ENCODE measurements around the gene CNTNAP2. TPM values are rescaled to one million over a fixed set of nuclear protein-coding genes. Genes with fewer than 3 reads are reported as not detected.

The CNTNAP2 gene
- total RNA-seq, 1 donor: 7.6 TPM

DNA sequence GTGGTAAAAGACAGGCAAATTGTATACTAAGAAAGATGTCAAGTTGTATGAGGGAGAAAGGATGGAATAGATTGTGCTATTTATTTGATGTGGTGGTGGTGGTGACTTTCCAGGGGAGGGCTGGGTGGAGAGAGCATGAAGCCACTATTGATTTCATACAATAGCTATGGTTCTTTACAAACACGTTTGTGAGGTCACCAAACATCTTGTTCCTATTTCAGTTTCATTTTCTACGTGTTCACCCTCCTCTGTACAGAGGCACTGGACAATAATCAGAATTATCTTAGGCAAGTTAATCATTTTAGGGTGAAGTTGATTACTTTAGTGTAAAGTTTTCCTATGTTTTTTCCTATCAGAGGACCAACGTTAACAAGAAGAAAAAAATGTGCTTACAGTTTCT is 10.3 kb upstream of the CNTNAP2 start:
- H4K20me1 ChIP-seq (ENCODE audit: insufficient read depth, low read length): no peaks in the 10 kb centered on the region
- TF ChIP-seq, protein P1, sequence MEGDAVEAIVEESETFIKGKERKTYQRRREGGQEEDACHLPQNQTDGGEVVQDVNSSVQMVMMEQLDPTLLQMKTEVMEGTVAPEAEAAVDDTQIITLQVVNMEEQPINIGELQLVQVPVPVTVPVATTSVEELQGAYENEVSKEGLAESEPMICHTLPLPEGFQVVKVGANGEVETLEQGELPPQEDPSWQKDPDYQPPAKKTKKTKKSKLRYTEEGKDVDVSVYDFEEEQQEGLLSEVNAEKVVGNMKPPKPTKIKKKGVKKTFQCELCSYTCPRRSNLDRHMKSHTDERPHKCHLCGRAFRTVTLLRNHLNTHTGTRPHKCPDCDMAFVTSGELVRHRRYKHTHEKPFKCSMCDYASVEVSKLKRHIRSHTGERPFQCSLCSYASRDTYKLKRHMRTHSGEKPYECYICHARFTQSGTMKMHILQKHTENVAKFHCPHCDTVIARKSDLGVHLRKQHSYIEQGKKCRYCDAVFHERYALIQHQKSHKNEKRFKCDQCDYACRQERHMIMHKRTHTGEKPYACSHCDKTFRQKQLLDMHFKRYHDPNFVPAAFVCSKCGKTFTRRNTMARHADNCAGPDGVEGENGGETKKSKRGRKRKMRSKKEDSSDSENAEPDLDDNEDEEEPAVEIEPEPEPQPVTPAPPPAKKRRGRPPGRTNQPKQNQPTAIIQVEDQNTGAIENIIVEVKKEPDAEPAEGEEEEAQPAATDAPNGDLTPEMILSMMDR (IDR thresholded peaks at IDR 0.05; ENCODE audit: extremely low read depth, low read depth, low read length): no peak
- H3K9me3 ChIP-seq (ENCODE audit: low read depth, low read length): no peaks in the 10 kb centered on the region
- no peak overlapping the region for H2AFZ ChIP-seq (ENCODE audit: low read length)
- H3K4me3 ChIP-seq (ENCODE audit: insufficient read depth, low read length): no peak overlapping the region
- H3K4me1 ChIP-seq (ENCODE audit: insufficient read depth, low read length): no peaks in the 10 kb centered on the region
- H3K27me3 ChIP-seq (ENCODE audit: insufficient read depth, low read length): no peaks in the 10 kb centered on the region
- H3K36me3 ChIP-seq (ENCODE audit: insufficient read depth, low read length): no peaks in the 10 kb centered on the region
- H3K27ac ChIP-seq (ENCODE audit: low read depth, low read length): no peak overlapping the region
- no peaks in the 10 kb centered on the region for H3K79me2 ChIP-seq (ENCODE audit: insufficient read depth, low read length)
- no peak for DNase-seq (ENCODE audit: insufficient read length, low spot score, missing footprints)
- no peak overlapping the region for H3K4me2 ChIP-seq (ENCODE audit: insufficient read depth, low read length)

DNA sequence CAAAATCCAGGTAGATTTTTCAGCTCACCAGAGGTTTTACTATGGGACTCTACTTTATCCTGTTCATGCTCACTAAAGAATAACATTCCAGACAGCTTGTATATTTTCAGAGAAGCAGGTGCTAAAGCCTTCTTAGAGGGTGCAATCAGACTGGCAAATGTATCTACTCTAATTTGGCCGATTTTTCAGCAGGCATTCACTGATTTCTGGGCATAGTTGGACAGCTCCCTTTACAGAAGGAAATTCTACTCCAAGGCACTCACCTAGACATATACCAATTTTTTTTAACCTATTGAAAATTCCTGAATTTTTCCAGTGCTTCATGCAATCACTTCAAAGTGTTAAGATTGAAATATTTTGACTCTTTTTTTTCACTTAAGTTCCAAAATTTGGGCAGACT is 3.8 kb upstream of the CNTNAP2 start:
- Histone ChIP-seq H3K4me2 (ENCODE audit: insufficient read depth, low read length) (no peak overlapping the region), H2AFZ (ENCODE audit: low read length) (no peak overlapping the region), H3K27ac (ENCODE audit: low read depth, low read length) (no peak overlapping the region), H3K79me2 (ENCODE audit: insufficient read depth, low read length) (no peaks in the 10 kb centered on the region), H3K27me3 (ENCODE audit: insufficient read depth, low read length) (no peaks in the 10 kb centered on the region), H3K4me1 (ENCODE audit: insufficient read depth, low read length) (no peaks in the 10 kb centered on the region), H4K20me1 (ENCODE audit: insufficient read depth, low read length) (no peaks in the 10 kb centered on the region), H3K9me3 (ENCODE audit: low read depth, low read length) (no peaks in the 10 kb centered on the region), H3K4me3 (ENCODE audit: insufficient read depth, low read length) (no peak overlapping the region), H3K36me3 (ENCODE audit: insufficient read depth, low read length) (no peaks in the 10 kb centered on the region)
- DNase-seq (ENCODE audit: insufficient read length, low spot score, missing footprints): no peak
- TF ChIP-seq, protein P1 (IDR thresholded peaks at IDR 0.05; ENCODE audit: extremely low read depth, low read depth, low read length): no peak

DNA sequence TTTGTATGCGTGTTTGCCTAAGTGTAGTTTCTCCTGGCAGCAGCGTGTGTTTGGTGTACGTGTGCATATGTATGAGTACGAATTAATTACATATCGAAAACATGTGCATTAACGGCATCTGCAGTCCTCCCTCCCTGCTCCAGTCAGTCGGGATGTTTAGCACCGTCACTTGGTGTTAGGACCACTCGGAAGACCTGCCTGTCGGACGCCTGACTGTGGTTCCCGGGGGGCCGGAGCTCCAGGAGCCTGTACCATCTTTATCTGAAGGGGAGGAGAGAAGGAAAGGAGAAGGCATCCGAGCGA is 1.1 kb upstream of the CNTNAP2 start:
- no peak for DNase-seq (ENCODE audit: insufficient read length, low spot score, missing footprints)
- H3K27ac ChIP-seq (ENCODE audit: low read depth, low read length): no peak overlapping the region
- no peaks in the 10 kb centered on the region for H3K9me3 ChIP-seq (ENCODE audit: low read depth, low read length)
- no peaks in the 10 kb centered on the region for H4K20me1 ChIP-seq (ENCODE audit: insufficient read depth, low read length)
- H3K27me3 ChIP-seq (ENCODE audit: insufficient read depth, low read length): no peaks in the 10 kb centered on the region
- H3K4me2 ChIP-seq (ENCODE audit: insufficient read depth, low read length): peak overlapping the region; percentile 61
- no peaks in the 10 kb centered on the region for H3K36me3 ChIP-seq (ENCODE audit: insufficient read depth, low read length)
- no peaks in the 10 kb centered on the region for H3K4me1 ChIP-seq (ENCODE audit: insufficient read depth, low read length)
- TF ChIP-seq, protein P1 (IDR thresholded peaks at IDR 0.05; ENCODE audit: extremely low read depth, low read depth, low read length): no peak
- H2AFZ ChIP-seq (ENCODE audit: low read length): no peak overlapping the region
- H3K79me2 ChIP-seq (ENCODE audit: insufficient read depth, low read length): no peaks in the 10 kb centered on the region
- H3K4me3 ChIP-seq (ENCODE audit: insufficient read depth, low read length): no peak overlapping the region

DNA sequence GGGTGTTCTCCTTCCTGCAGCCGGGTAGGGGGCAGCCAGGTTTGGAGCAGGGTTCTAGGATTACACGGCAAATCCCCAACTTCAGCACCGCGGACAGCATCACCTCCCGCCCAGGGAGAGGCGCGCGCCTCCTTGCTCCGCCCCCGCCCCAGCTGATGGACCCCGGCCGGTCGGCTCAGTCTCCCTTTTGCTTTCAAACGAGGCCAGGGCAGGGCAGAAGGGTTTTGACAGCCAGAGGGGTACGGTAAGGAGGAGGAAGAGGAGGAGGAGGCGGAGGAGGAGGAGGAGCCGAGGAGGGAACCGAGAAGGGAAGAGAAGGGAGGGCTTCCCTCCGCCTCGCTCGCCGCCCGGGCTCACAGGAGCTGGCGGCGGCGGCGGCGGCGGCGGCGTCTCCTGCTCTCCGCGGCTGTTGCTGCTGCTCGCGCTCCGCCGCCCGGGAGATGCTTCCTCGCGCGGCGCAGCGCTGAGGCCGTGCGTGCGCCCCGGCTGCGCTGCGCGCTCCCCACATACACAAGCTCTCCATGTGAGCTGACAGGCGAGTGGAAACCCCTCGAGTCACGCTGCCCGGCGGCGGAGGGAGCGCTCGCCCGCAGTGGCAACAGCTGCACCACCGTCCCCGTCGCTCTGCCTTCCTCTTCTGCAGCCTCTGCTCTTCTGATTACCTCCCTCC is 615 bp upstream of the CNTNAP2 start:
- Histone ChIP-seq H3K4me3 (ENCODE audit: insufficient read depth, low read length) (peak overlapping the region; percentile 64), H3K27me3 (ENCODE audit: insufficient read depth, low read length) (no peaks in the 10 kb centered on the region), H3K4me2 (ENCODE audit: insufficient read depth, low read length) (peak overlapping the region; percentile 61), H3K27ac (ENCODE audit: low read depth, low read length) (no peak overlapping the region), H3K4me1 (ENCODE audit: insufficient read depth, low read length) (no peaks in the 10 kb centered on the region), H3K36me3 (ENCODE audit: insufficient read depth, low read length) (no peaks in the 10 kb centered on the region), H2AFZ (ENCODE audit: low read length) (peak overlapping the region; percentile 51), H3K9me3 (ENCODE audit: low read depth, low read length) (no peaks in the 10 kb centered on the region), H3K79me2 (ENCODE audit: insufficient read depth, low read length) (no peaks in the 10 kb centered on the region), H4K20me1 (ENCODE audit: insufficient read depth, low read length) (no peaks in the 10 kb centered on the region)
- peak; percentile 90 for DNase-seq (ENCODE audit: insufficient read length, low spot score, missing footprints)
- TF ChIP-seq, protein P1 (IDR thresholded peaks at IDR 0.05; ENCODE audit: extremely low read depth, low read depth, low read length): no peak
